Mesendoderm (in vitro differentiated cells): ENCODE results near the gene NCAPD3. TPM values are rescaled to one million over a fixed set of nuclear protein-coding genes. Genes with fewer than 3 reads are reported as not detected.
A peak's percentile ranks its signal among the peaks of the same experiment; 100 is the strongest.

Source experiments
- DNase-seq: peaks from one replicate; pipeline ENCODE4 v3.0.0; 2013
- H2AK5ac ChIP-seq: 2 replicates; pipeline ENCODE4 v1.6.1; 2013; ENCODE audit warnings: low read length, inconsistent platforms
- H2BK120ac ChIP-seq: 2 replicates; pipeline ENCODE4 v1.6.1; 2013; ENCODE audit warnings: low read depth, mild to moderate bottlenecking, low read length, moderate library complexity, mixed read lengths
- H2BK15ac ChIP-seq: replicated peaks from 2 replicates; pipeline ENCODE4 v1.6.1; 2013; ENCODE audit warnings: low read depth, mild to moderate bottlenecking, moderate library complexity
- H2BK5ac ChIP-seq: 2 replicates; pipeline ENCODE4 v1.6.1; 2013; ENCODE audit warnings: low read length, inconsistent platforms
- H3K18ac ChIP-seq: 2 replicates; pipeline ENCODE4 v1.6.1; 2013; ENCODE audit warnings: mild to moderate bottlenecking, low read length, mixed read lengths
- H3K23ac ChIP-seq: one replicate; pipeline ENCODE4 v1.6.1; 2013; ENCODE audit warnings: low read length
- H3K27ac ChIP-seq: 2 replicates; pipeline ENCODE4 v1.5.1; 2013; ENCODE audit warnings: low read depth, mild to moderate bottlenecking, inconsistent platforms, low read length, moderate library complexity
- H3K27me3 ChIP-seq: 2 replicates; pipeline ENCODE4 v1.6.1; 2013; ENCODE audit warnings: low read length, control low read depth, mild to moderate bottlenecking, inconsistent platforms; ENCODE audit not compliant: insufficient read depth, poor library complexity
- H3K36me3 ChIP-seq: 2 replicates; pipeline ENCODE4 v1.6.1; 2013; ENCODE audit warnings: low read length, inconsistent platforms; ENCODE audit not compliant: control insufficient read depth, insufficient read depth
- H3K4ac ChIP-seq: one replicate; pipeline ENCODE4 v1.6.1; 2013; ENCODE audit warnings: low read depth, mild to moderate bottlenecking, low read length, moderate library complexity
- H3K4me1 ChIP-seq: 2 replicates; pipeline ENCODE4 v1.6.1; 2013; ENCODE audit warnings: low read depth, low read length, inconsistent platforms; ENCODE audit not compliant: control insufficient read depth
- H3K4me2 ChIP-seq: 2 replicates; pipeline ENCODE4 v1.6.1; 2013; ENCODE audit warnings: low read length
- H3K4me3 ChIP-seq: 2 replicates; pipeline ENCODE4 v1.5.1; 2013; ENCODE audit warnings: mild to moderate bottlenecking, low read length
- H3K56ac ChIP-seq: one replicate; pipeline ENCODE4 v1.6.1; 2013; ENCODE audit warnings: low read length
- H3K79me1 ChIP-seq: 2 replicates; pipeline ENCODE4 v1.6.1; 2013; ENCODE audit warnings: low read length, inconsistent platforms
- H3K79me2 ChIP-seq: 2 replicates; pipeline ENCODE4 v1.6.1; 2013; ENCODE audit warnings: mild to moderate bottlenecking, low read length; ENCODE audit not compliant: control insufficient read depth, insufficient read depth
- H3K9ac ChIP-seq: 2 replicates; pipeline ENCODE4 v1.6.1; 2013; ENCODE audit warnings: low read length, inconsistent platforms
- H4K5ac ChIP-seq: one replicate; pipeline ENCODE4 v1.6.1; 2013; ENCODE audit warnings: low read length
- H4K8ac ChIP-seq: one replicate; pipeline ENCODE4 v1.6.1; 2013; ENCODE audit warnings: low read depth, mild to moderate bottlenecking, control low read depth, low read length, moderate library complexity
- WGBS: extraction: QIAGEN DNeasy Blood & Tissue Kit; methylation state at CpG from one replicate; pipeline ENCODE4 v1.1.7; 2013; ENCODE audit warnings: low lambda C conversion rate, missing lambda C conversion rate; ENCODE audit not compliant: insufficient coverage; ENCODE audit errors: extremely low coverage; 5-methylcytosine and 5-hydroxymethylcytosine counted together
- polyA plus RNA-seq, 2 experiments: library from polyadenylated mRNA; stranded (reverse); fragments of 200-250 nt; gene quantifications; one replicate each; pipeline ENCODE4 v1.2.3, GENCODE V29; 2013

Gene NCAPD3, protein sequence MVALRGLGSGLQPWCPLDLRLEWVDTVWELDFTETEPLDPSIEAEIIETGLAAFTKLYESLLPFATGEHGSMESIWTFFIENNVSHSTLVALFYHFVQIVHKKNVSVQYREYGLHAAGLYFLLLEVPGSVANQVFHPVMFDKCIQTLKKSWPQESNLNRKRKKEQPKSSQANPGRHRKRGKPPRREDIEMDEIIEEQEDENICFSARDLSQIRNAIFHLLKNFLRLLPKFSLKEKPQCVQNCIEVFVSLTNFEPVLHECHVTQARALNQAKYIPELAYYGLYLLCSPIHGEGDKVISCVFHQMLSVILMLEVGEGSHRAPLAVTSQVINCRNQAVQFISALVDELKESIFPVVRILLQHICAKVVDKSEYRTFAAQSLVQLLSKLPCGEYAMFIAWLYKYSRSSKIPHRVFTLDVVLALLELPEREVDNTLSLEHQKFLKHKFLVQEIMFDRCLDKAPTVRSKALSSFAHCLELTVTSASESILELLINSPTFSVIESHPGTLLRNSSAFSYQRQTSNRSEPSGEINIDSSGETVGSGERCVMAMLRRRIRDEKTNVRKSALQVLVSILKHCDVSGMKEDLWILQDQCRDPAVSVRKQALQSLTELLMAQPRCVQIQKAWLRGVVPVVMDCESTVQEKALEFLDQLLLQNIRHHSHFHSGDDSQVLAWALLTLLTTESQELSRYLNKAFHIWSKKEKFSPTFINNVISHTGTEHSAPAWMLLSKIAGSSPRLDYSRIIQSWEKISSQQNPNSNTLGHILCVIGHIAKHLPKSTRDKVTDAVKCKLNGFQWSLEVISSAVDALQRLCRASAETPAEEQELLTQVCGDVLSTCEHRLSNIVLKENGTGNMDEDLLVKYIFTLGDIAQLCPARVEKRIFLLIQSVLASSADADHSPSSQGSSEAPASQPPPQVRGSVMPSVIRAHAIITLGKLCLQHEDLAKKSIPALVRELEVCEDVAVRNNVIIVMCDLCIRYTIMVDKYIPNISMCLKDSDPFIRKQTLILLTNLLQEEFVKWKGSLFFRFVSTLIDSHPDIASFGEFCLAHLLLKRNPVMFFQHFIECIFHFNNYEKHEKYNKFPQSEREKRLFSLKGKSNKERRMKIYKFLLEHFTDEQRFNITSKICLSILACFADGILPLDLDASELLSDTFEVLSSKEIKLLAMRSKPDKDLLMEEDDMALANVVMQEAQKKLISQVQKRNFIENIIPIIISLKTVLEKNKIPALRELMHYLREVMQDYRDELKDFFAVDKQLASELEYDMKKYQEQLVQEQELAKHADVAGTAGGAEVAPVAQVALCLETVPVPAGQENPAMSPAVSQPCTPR (N-terminal part only)
- polyA plus RNA-seq (2013, experiment 1 of 2) = 24.9 TPM
- polyA plus RNA-seq (2013, experiment 2 of 2) = 24.8 TPM

- peak within 1 kb of the TSS; percentile 99 for H3K4me2 ChIP-seq
- H3K79me2 ChIP-seq = peaks cover 19% of the 10 kb centered on the region
- peaks cover 3% of the 10 kb centered on the region for H3K36me3 ChIP-seq
- no peak within 1 kb of the TSS for H2BK120ac ChIP-seq
- H3K4me1 ChIP-seq = peaks cover 4% of the 10 kb centered on the region
- peaks cover 27% of the 10 kb centered on the region for H3K79me1 ChIP-seq
- peak within 1 kb of the TSS; percentile 77 for H3K18ac ChIP-seq
- peak within 1 kb of the TSS; percentile 29 for H3K23ac ChIP-seq
- no peaks in the 10 kb centered on the region for H3K27me3 ChIP-seq
- H3K4ac ChIP-seq = peak within 1 kb of the TSS; percentile 83
- peak within 1 kb of the TSS; percentile 9 for H2BK5ac ChIP-seq
- peak; percentile 98 for DNase-seq
- H2BK15ac ChIP-seq = no peak within 1 kb of the TSS
- peak within 1 kb of the TSS; percentile 92 for H3K4me3 ChIP-seq
- H3K27ac ChIP-seq = peak within 1 kb of the TSS; percentile 34
- peak within 1 kb of the TSS; percentile 97 for H3K56ac ChIP-seq
- H4K8ac ChIP-seq = no peak within 1 kb of the TSS
- no CpG with 5 or more reads among the region's 89 CpGs for WGBS
- peak within 1 kb of the TSS; percentile 88 for H3K9ac ChIP-seq
- H4K5ac ChIP-seq = no peak within 1 kb of the TSS
- H2AK5ac ChIP-seq = no peak within 1 kb of the TSS
Observed at GRCh38 chr11:134223836-134224709, at the start of gene NCAPD3, which contains the start of gene VPS26B. TSS of gene NCAPD3 (minus strand) at chr11:134223967. CDS start at chr11:134223926, 41 bp downstream. TSS of gene VPS26B (plus strand) at chr11:134224671. CDS start at chr11:134225123, 452 bp downstream.

DNA sequence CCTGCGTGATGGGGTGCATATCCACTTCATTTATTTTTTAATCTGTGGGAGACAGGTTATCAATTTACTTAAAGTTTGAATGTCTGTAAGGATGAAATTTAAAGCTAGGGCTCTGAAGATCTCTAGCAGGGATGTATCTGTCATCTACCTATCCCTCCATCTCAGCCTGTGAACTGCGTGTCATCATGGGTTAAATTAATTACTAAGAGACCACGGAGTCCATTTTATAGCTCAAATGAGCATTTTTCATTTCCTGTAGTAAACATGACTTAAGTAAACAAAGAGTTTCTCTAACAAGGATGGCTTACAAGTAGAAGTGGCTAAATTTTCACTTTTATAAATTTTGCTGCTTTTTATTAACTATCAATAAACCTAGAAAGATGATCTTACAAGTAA is 49.5 kb upstream of the NCAPD3 start:
- Histone ChIP-seq H3K4ac (no peak overlapping the region), H4K5ac (no peak overlapping the region), H3K23ac (no peak overlapping the region), H3K9ac (no peak overlapping the region), H2BK15ac (no peak overlapping the region), H3K36me3 (no peaks in the 10 kb centered on the region), H3K27me3 (no peaks in the 10 kb centered on the region), H3K4me3 (no peak overlapping the region), H3K18ac (no peak overlapping the region), H2BK5ac (no peak overlapping the region), H2AK5ac (no peak overlapping the region), H3K56ac (no peak overlapping the region), H2BK120ac (no peak overlapping the region), H3K4me1 (peaks cover 2% of the 10 kb centered on the region), H3K4me2 (no peak overlapping the region), H3K27ac (no peak overlapping the region), H3K79me2 (peaks cover 6% of the 10 kb centered on the region), H3K79me1 (no peaks in the 10 kb centered on the region), H4K8ac (no peak overlapping the region)
- WGBS = no CpG with 5 or more reads among the region's 3 CpGs
- no peak for DNase-seq

GRCh38 chr11:134272381-134273316 is 48.9 kb upstream of the NCAPD3 start:
- Histone ChIP-seq H3K9ac (no peak overlapping the region), H3K4me3 (no peak overlapping the region), H4K8ac (no peak overlapping the region), H3K4me2 (peak overlapping the region; percentile 10), H3K27me3 (no peaks in the 10 kb centered on the region), H3K18ac (no peak overlapping the region), H3K4me1 (peaks cover 2% of the 10 kb centered on the region), H2AK5ac (no peak overlapping the region), H3K56ac (no peak overlapping the region), H4K5ac (no peak overlapping the region), H3K4ac (no peak overlapping the region), H3K27ac (no peak overlapping the region), H3K23ac (no peak overlapping the region), H2BK120ac (no peak overlapping the region), H2BK5ac (no peak overlapping the region), H3K79me2 (peaks cover 6% of the 10 kb centered on the region), H2BK15ac (no peak overlapping the region), H3K79me1 (no peaks in the 10 kb centered on the region), H3K36me3 (no peaks in the 10 kb centered on the region)
- WGBS = no CpG with 5 or more reads among the region's 18 CpGs
- DNase-seq = peak; percentile 37

GRCh38 chr11:134271978-134272377 is 48.2 kb upstream of the NCAPD3 start:
- no peak for DNase-seq
- whole genome bisulfite sequencing = no CpG with 5 or more reads among the region's 4 CpGs
- H3K27ac ChIP-seq = no peak overlapping the region

More at GRCh38 chr11:134271978-134272377, 48.2 kb upstream of the NCAPD3 start:
- no peak overlapping the region for H4K8ac ChIP-seq
- H3K18ac ChIP-seq = no peak overlapping the region
- no peaks in the 10 kb centered on the region for H3K27me3 ChIP-seq
- no peaks in the 10 kb centered on the region for H3K79me1 ChIP-seq
- H3K56ac ChIP-seq = no peak overlapping the region
- H2AK5ac ChIP-seq = no peak overlapping the region
- H3K4me1 ChIP-seq = peaks cover 2% of the 10 kb centered on the region
- H4K5ac ChIP-seq = no peak overlapping the region
- no peak overlapping the region for H2BK120ac ChIP-seq
- H2BK15ac ChIP-seq = no peak overlapping the region
- no peak overlapping the region for H3K9ac ChIP-seq
- H3K4me3 ChIP-seq = no peak overlapping the region
- H3K36me3 ChIP-seq = no peaks in the 10 kb centered on the region
- no peak overlapping the region for H3K23ac ChIP-seq
- no peak overlapping the region for H3K4ac ChIP-seq
- H3K4me2 ChIP-seq = no peak overlapping the region
- H2BK5ac ChIP-seq = no peak overlapping the region
- H3K79me2 ChIP-seq = peaks cover 6% of the 10 kb centered on the region
